Hepatic stellate cell (primary cell): Measurements from ENCODE around the gene BZW2.

Experiments used
- DNase-seq: peaks from one replicate; pipeline ENCODE4 v3.0.0; 2011; ENCODE audit warnings: low spot score

Gene BZW2

GRCh38 chr7:16718111-16718656 is 72.2 kb downstream of the BZW2 start:
- DNase-seq: no peak

- no peak for DNase-seq
Observed at GRCh38 chr7:16719699-16720098, 73.7 kb downstream of the BZW2 start.

DNA sequence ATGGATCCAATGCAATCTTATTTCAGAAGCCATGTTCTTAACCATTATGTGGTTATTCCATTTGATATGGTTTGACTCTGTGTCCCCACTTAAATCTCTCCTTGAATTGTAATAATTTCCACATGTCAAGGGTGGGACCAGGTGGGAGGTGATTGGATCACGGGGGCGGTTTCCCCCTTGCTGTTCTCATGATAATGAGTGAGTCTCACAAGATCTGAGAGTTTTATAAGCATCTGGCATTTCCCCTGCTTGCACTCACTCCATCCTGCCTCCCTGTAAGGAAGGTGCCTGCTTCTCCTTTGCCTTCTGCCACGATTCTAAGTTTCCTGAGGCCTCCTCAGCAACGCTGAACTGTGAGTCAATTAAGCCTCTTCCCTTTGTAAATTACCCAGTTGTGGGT is 75.6 kb downstream of the BZW2 start:
- DNase-seq: no peak

DNA sequence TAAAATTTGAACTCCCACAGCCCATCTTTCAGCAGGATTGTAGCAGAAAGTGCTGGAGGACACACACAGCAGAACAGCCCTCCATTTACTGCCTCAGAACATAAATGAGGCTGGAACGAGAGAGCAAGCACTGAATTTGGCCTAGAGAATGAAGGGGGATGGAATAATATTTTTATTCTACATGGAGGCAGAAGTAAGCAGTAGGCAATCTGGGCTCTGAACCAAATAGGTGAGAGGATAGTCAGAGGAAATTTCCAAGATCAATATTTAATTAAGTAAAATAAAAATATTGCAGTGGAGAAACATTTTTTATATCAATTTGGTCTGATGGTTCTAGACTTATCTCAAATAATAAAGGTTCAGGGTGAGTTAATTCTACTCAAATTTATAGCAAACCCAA is 78.4 kb downstream of the BZW2 start:
- DNase-seq: no peak

DNA sequence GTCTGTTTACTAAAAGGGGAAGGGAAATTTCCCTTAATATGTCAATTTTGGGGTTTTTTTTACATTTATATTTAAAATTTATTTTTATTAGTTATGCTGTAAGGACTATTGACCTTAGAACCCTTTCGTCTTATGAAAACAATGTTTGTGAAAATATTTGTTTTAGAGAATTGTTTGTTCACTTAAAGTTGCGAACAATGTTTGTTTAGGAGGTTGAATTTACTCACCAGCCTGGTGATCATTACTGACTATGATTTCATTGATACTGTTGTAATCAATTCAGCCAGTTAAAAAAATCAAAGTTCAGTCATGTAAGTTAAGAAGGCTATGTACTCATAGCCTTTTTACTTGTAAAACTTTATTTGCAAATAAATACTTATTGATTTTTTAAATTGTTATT is 80.2 kb downstream of the BZW2 start:
- DNase-seq: no peak

DNA sequence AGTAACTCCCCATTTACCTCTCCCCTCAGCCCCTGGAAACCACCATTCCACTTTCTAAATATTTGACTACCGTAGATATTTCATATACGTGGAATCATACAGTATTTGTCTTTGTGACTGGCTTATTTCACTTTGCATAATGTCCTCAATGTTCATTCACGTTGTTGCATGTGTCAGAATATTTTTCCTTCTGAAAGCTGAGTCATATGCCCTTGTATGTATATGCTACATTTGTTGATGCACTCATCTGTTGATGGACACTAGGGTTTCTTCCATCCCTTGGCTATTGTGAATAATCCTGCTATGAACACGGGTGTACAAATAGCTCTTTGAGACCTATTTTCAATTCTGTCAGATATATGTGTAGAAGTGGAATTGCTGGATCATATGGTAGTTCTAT is 81.8 kb downstream of the BZW2 start:
- no peak for DNase-seq

- no peak for DNase-seq
Observed at GRCh38 chr7:16728811-16729210, 82.8 kb downstream of the BZW2 start.

GRCh38 chr7:16729541-16729940 is 83.6 kb downstream of the BZW2 start:
- no peak for DNase-seq

GRCh38 chr7:16730937-16731336 is 85.0 kb downstream of the BZW2 start:
- DNase-seq: no peak

DNA sequence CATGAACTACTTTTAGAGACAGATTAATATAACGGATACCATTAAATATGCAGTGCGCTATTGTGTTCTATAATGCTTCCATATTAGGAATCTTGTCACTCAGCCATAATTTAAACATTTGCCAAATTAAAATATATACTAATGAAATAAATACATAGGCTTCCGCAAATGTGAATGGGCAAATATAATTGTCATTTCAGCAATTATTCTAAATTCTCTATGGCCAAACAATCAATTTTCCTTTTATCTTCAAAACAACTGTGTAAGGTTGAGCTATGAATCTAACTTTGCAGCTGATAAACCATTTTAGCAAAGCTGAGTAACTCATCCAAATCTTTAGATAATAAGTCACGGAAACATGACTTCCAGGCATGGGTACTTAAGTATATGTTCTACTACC is 86.8 kb downstream of the BZW2 start:
- DNase-seq: no peak

DNA sequence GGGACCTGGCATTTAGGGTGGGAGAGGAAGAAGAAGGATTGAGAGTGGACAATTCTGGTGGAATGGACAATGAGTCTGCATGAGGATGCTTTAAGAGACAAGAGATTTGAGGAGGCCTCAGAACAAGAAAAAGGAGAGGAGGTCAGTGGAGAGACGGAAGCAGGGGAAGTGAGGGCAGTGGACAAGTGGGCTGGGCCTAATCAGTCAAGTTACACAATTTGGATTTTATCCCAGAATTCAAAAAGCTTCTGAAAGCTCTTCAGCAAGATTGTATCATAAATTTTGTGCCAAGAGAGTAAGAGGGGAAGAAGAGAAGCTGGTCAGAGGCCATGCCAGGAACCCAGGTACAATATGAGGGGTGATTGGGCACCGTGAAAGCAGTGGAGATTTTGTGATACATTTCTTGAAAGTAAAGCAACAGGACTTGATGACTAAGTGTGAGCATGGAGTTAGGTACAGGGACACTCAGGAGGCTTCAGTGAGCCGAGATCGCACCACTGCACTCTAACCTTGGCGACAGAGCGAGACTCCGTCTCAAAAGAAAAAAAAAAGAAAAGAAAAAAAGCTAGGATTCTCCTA is 88.3 kb downstream of the BZW2 start:
- DNase-seq: no peak

GRCh38 chr7:16735020-16735419 is 89.0 kb downstream of the BZW2 start:
- no peak for DNase-seq

DNA sequence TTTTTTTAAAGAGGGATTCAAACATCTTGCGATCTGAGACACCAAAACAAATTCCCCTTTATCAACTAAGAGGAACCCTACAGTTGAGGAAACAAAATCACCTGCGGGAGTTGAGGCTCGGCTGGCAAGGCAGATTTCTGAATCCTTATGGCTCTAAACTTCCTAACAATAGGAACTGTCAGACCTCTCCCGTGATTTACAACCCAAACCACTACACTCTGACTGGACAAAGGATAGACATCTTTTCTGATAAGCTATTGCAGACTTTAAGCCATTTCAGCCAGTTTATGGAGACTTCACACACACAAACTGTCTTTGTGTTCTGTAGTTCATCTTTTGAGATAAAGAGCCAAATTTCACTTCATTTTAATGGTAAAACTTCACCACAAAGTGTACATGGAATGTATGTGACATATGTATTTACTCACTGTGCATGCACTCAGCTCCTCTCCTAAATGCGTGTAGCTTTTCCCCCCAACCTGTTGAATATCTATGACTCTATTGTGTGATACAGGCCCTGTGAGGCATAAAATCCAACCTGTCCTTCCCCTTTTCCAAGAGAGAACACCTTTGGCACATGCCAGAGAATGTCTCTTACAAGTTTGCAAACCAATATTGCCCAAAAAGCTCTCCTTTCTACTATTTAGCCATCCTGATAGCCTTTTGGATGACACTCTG is 92.2 kb downstream of the BZW2 start:
- no peak for DNase-seq

DNA sequence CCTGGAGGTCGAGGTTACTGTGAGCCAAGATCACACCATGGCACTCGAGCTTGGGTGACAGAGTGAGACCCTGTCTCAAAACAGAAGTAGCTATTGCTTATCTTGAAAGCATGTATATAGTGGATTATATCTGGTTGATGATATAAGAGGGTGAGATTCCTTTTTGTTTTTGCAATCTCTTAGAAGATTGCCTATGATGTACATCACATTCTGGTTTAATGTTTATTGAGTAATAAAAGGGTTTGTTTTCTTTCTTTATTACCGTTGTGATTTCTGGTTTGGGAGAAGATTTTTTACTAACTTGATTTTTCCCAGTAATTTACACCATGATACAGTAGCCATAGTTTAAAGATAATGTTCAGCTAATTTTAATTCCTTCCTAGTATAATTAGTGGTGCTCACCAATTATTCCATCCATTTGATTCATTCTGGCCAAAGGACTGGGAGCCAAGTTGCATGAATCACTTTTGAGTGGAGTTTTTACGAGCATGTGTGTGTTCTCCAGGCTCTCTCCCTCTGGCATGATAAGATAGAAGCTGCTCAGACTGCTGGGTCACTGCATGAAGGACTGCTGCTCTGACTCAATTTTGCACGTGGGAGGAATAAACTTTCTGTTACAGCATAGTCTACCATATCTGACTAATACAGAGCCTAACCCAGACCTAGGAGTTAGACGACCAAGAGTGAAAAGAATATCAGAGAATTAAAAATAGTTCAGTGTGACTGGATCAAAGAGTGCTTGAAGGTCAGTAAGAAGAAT is 94.1 kb downstream of the BZW2 start:
- peak; percentile 84 for DNase-seq

- no peak for DNase-seq
Observed at GRCh38 chr7:16740623-16740953, 94.6 kb downstream of the BZW2 start.

DNA sequence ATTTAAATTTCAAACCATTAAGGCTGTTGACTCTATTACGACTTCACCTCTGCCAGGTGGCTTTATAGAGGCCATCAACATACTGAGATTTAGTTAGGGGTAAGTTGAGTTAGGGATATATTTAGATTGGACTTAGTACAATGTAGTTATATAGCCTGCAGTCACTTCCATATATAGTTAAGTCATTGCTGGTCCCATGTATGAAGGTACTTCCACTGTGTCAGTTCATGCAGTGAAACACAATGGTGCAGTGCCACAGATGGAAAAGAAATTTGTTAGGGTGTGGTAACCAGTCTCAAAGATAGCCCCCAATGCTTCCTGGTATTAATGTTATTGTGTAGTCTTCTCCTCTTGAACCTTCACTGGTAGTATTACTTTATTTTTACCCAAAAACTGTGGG is 95.0 kb downstream of the BZW2 start:
- no peak for DNase-seq

- DNase-seq: no peak
Observed at GRCh38 chr7:16741676-16742075, 95.7 kb downstream of the BZW2 start.

- DNase-seq: no peak
Observed at GRCh38 chr7:16742547-16742946, 96.6 kb downstream of the BZW2 start.

DNA sequence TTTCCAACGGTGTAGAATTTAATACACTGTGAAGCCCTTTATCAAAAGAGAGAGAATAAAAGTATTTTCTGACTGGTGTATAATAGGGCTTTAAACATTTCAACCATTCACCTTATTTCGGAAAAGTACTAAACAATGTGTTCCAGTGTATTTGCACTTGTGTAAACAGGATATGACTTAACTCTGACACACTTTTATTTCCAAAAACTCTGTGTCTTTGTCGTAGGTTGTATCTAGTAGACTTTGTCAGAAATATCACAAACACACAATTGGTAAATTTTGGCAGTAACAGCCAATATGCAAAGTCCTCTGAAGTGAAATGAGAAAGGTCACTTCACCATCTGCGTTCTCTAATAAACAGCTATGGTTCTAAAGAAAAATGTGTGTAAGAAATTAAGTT is 97.3 kb downstream of the BZW2 start:
- no peak for DNase-seq

- DNase-seq: no peak
Observed at GRCh38 chr7:16744518-16745250, 98.7 kb downstream of the BZW2 start.

- no peak for DNase-seq
Observed at GRCh38 chr7:16745645-16746044, 99.7 kb downstream of the BZW2 start.

DNA sequence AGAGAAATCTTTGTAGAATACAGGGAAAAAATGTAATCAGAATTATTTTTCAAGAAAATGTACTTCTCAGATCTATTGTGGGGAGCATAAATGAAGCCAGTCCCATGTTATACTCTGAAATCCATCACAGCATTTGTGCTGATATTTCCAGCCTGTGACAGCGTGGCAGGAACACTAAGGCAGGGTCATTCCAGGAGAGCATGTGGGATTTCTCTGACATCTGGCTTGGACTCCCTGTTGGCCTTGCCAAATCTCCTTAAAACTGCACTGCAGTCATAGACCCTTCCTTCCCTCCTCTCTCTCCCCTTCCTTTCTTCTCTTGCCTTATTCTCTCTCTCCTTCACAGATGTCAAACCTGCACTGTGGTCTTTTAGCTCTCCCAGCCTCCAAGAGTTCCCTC is 101.1 kb downstream of the BZW2 start:
- no peak for DNase-seq
